ENCODE data around the gene RANBP17.

DNA sequence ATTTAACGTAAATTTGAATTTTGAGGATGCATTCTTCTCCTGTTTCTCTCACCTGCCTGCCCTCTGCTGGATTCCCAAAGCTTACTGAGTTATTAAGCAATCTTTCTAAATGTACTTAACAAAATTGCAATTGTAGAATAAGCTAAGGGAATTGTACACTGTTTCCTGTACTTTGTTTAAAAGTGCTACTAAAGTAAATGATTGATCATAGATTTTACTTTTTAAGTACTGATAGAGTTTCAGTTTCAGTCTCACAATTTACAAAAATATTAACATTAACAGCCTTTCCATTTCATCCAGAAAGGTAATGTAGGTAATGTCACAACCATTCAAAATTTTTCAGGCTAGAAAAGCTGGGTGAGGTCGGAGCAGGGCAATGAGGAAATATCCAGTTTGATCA lies 4.8 kb upstream of the RANBP17 start:
- TF ChIP-seq, protein P1, sequence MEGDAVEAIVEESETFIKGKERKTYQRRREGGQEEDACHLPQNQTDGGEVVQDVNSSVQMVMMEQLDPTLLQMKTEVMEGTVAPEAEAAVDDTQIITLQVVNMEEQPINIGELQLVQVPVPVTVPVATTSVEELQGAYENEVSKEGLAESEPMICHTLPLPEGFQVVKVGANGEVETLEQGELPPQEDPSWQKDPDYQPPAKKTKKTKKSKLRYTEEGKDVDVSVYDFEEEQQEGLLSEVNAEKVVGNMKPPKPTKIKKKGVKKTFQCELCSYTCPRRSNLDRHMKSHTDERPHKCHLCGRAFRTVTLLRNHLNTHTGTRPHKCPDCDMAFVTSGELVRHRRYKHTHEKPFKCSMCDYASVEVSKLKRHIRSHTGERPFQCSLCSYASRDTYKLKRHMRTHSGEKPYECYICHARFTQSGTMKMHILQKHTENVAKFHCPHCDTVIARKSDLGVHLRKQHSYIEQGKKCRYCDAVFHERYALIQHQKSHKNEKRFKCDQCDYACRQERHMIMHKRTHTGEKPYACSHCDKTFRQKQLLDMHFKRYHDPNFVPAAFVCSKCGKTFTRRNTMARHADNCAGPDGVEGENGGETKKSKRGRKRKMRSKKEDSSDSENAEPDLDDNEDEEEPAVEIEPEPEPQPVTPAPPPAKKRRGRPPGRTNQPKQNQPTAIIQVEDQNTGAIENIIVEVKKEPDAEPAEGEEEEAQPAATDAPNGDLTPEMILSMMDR (IDR thresholded peaks at IDR 0.05; ENCODE audit: poor library complexity, severe bottlenecking), result no peak
- TF ChIP-seq EP300 (conservative IDR thresholded peaks at IDR 0.05; ENCODE audit: poor library complexity, severe bottlenecking), result no peak
- TF ChIP-seq, protein P2, sequence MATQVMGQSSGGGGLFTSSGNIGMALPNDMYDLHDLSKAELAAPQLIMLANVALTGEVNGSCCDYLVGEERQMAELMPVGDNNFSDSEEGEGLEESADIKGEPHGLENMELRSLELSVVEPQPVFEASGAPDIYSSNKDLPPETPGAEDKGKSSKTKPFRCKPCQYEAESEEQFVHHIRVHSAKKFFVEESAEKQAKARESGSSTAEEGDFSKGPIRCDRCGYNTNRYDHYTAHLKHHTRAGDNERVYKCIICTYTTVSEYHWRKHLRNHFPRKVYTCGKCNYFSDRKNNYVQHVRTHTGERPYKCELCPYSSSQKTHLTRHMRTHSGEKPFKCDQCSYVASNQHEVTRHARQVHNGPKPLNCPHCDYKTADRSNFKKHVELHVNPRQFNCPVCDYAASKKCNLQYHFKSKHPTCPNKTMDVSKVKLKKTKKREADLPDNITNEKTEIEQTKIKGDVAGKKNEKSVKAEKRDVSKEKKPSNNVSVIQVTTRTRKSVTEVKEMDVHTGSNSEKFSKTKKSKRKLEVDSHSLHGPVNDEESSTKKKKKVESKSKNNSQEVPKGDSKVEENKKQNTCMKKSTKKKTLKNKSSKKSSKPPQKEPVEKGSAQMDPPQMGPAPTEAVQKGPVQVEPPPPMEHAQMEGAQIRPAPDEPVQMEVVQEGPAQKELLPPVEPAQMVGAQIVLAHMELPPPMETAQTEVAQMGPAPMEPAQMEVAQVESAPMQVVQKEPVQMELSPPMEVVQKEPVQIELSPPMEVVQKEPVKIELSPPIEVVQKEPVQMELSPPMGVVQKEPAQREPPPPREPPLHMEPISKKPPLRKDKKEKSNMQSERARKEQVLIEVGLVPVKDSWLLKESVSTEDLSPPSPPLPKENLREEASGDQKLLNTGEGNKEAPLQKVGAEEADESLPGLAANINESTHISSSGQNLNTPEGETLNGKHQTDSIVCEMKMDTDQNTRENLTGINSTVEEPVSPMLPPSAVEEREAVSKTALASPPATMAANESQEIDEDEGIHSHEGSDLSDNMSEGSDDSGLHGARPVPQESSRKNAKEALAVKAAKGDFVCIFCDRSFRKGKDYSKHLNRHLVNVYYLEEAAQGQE (IDR thresholded peaks at IDR 0.05; ENCODE audit: borderline replicate concordance), result no peak
